ENCODE results near the gene CCDC88B. TPM values are rescaled to one million over a fixed set of nuclear protein-coding genes. Genes with fewer than 3 reads are reported as not detected.

The CCDC88B gene
- 10.8 TPM for total RNA-seq

GRCh38 chr11:64339754-64340408 is at the start of gene CCDC88B:
Gene CCDC88B, plus strand, starts transcription at chr11:64340204. Its CDS starts 63 bp downstream, at chr11:64340267.

GRCh38 chr11:64291262-64291751 is 48.7 kb upstream of the CCDC88B start, which contains the start of gene KCNK4:
Gene KCNK4, plus strand, starts transcription at chr11:64291302. Its CDS starts 1,717 bp downstream, at chr11:64293019.

DNA sequence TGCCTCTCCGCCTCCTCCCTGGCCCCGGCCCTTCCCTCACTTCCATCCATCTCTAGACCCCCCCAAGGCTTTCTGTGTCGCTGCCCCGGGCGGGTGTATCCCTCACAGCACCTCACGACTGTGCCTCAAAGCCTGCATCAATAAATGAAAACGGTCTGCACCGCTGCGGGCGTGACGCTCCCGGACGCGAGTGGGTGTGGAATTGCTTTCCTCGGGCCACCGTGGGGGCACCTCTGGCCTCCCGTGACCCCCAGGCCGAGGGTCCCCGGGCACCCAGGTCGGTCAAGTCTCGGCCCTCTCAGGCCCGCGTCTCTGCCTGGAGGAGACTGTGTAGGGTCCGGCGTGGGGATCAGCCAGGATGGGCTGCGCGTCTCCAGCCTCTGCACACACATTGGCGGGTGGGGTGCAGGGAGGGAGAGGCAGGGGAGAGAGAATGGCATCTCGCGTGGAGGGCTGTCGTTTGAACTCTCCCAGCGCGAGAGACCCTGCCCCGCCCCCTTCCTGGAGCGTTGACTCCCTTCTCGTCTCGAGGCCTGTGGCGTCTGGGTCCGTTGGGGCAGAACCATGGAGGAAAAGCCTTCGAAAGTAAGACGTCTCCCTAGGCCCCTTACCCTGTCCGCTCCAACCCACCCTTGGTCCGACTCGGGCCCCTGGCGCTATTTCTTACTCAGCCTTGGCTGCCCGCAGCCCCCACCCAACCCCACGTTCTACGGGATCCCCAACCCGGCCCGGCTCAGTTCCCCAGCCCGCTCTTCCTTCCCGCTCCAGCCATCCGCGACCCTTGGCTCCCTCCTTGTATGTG is 40.0 kb upstream of the CCDC88B start, which contains the start of gene CATSPERZ:
CATSPERZ (plus strand) TSS at position 512 of the 802 bp plus-strand sequence; CDS start at position 565, 53 bp downstream.

GRCh38 chr11:64305075-64305690 is 34.8 kb upstream of the CCDC88B start, which contains the start of gene ESRRA:
Gene ESRRA, plus strand, starts transcription at chr11:64305524. Its CDS starts 1,656 bp downstream, at chr11:64307180.

DNA sequence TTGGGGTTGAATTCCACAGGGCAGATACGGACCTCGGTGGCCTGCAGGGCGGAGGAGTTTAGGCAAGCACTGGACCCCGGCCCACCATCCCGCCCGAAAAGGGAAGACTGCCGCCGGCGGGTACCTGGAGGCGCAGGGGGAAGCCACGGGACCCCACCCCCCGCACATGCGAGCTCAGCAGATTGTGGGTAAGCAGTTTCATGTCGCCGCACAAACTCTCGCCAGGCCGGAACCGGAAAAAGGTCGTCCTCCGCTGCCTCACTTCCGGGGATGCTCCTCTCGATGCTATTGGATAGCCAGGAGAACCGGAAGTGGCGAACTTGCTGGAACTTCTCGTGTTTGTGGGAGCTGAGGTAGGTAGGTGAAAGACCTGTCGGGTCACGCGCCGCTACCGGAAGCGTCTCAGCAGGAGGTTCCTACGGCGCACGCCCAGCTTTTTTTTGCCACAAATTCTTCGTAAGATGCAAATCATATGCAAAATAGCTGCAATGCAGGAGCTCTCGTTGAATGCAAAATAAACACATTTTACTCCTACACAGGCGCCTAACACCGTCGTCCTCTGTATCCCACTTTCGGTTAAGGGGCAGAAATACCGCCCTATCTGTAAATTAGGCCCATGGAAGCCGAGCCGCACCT is 22.6 kb upstream of the CCDC88B start, which contains the start of gene TRMT112:
TRMT112 (minus strand) TSS at position 235 of the 636 bp plus-strand sequence; CDS start at position 202, 33 bp downstream.

DNA sequence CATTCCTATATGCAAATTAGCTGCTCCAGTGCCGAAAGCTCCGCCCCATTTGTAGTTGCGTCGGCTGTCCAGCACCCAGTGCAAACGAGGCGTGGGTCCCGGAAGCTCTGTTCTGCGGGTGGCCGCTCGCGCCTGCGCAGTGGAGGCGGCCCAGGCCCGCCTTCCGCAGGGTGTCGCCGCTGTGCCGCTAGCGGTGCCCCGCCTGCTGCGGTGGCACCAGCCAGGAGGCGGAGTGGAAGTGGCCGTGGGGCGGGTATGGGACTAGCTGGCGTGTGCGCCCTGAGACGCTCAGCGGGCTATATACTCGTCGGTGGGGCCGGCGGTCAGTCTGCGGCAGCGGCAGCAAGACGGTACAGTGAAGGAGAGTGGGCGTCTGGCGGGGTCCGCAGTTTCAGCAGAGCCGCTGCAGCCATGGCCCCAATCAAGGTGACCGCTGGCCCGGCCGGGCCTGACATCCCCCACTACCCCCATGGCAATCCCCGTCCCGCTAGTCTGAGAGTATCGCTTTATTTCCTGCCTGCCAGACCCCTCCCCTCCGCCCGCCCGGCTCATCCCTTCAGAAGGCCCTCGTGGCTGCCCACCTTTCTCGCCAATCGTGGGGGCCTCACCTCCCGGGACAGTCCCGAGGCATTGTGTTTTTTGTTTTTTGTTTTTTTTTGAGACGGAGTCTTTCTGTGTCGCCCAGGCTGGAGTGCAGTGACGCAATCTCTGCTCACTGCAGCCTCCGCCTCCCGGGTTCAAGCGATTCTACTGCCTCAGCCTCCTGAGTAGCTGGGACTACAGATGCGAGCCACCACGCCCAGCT is 21.8 kb upstream of the CCDC88B start, which contains the start of gene PRDX5:
PRDX5 (plus strand) TSS at position 161 of the 805 bp plus-strand sequence; CDS start at position 256, 95 bp downstream.

DNA sequence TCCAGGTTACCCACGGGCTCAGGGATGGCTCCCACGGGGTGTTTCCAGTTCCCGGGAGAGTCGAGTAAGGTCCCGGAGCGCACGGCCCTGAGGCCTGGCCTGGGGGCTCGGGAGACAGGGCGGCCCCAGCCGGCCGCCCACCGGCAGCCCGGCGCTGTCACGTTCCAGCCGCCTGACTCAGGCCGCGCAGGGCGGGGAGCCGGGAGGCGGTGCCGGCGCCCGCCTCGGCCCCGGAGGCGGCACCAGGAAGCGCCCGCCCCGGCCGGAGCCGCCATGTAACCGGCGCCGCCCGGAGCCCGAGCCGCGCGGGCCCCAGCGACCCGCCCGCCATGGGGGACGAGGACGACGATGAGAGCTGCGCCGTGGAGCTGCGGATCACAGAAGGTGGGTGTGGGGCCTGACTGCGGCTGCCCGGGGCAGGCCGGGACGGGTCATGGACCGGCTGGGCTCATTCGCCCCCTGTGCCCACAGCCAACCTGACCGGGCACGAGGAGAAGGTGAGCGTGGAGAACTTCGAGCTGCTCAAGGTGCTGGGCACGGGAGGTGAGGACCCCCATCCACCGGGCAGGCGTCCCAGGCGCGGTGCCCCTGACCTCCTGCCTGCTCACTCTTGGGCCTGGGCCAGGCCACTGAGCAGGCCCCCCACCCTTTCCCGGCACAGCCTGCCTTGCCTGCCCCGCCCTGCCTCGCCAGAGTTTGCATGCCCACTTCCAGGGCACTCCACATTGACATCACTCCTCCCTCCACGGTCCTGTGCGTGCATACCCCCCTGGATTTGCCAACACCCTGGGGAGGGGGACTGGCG is 19.1 kb downstream of the CCDC88B start, which contains the start of gene RPS6KA4:
RPS6KA4 (plus strand) TSS at position 256 of the 805 bp plus-strand sequence; CDS start at position 330, 74 bp downstream.

Small RNAs within 50 kb of the gene (small RNA-seq; reads per million reads assigned to genes)
- not detected for gene MIR1237 (ENCODE audit: low replicate concordance)
- 0.07 reads per million for gene MIR7155 (ENCODE audit: low replicate concordance)
- gene RF00019 (ENCODE audit: low replicate concordance): not detected

Other genes with a start within 250 kb of the CCDC88B start
- 36.0 TPM for gene MACROD1, start 174.1 kb upstream of the CCDC88B start, total RNA-seq
- gene STIP1, start 154.0 kb upstream of the CCDC88B start, total RNA-seq: 114 TPM
- 13.4 TPM for gene FERMT3, start 133.5 kb upstream of the CCDC88B start, total RNA-seq
- 35.5 TPM for gene TRPT1, start 114.0 kb upstream of the CCDC88B start, total RNA-seq
- 51.3 TPM for gene NUDT22, start 113.9 kb upstream of the CCDC88B start, total RNA-seq
- gene DNAJC4, start 109.7 kb upstream of the CCDC88B start, total RNA-seq: 28.6 TPM
- gene VEGFB, start 105.6 kb upstream of the CCDC88B start, total RNA-seq: 50.6 TPM
- 104 TPM for gene FKBP2, start 99.1 kb upstream of the CCDC88B start, total RNA-seq
- gene PPP1R14B, start 93.3 kb upstream of the CCDC88B start, total RNA-seq: 48.6 TPM
- gene PLCB3, start 88.7 kb upstream of the CCDC88B start, total RNA-seq: 16.9 TPM
- 101 TPM for gene BAD, start 55.5 kb upstream of the CCDC88B start, total RNA-seq
- gene GPR137, start 54.4 kb upstream of the CCDC88B start, total RNA-seq: 13.6 TPM
- not detected for gene KCNK4, start 48.9 kb upstream of the CCDC88B start, total RNA-seq
- not detected for gene CATSPERZ, start 39.8 kb upstream of the CCDC88B start, total RNA-seq
- gene ESRRA, start 34.7 kb upstream of the CCDC88B start, total RNA-seq: 29.7 TPM
- gene TRMT112, start 22.6 kb upstream of the CCDC88B start, total RNA-seq: 194 TPM
- 138 TPM for gene PRDX5, start 22.1 kb upstream of the CCDC88B start, total RNA-seq
- gene RPS6KA4, start 19.0 kb downstream of the CCDC88B start, total RNA-seq: 16.8 TPM
- gene SLC22A11, start 215.7 kb downstream of the CCDC88B start, total RNA-seq: 18.3 TPM

Data from metanephros (tissue), 2 donors.